ENCODE results near the gene TMEM74B.

The TMEM74B gene

GRCh38 chr20:1165941-1166340, 18.8 kb downstream of the TMEM74B start:
- H3K4me1 ChIP-seq (ENCODE audit: control insufficient read depth in 2 of 2, insufficient read depth in 2 of 2, low read length in 2 of 2): no peaks in the 10 kb centered on the region
- no peak overlapping the region for H3K9ac ChIP-seq (ENCODE audit: low read depth in 1 of 2, low read length in 2 of 2)
- no peak overlapping the region for H3K27ac ChIP-seq (ENCODE audit: low read depth in 2 of 2, low read length in 2 of 2)
- H3K4me3 ChIP-seq (ENCODE audit: low read length in 2 of 2): no peak overlapping the region
- peaks cover 75 to 95% of the 10 kb centered on the region in 2 donors for H3K36me3 ChIP-seq (ENCODE audit: control insufficient read depth in 2 of 2, insufficient read depth in 2 of 2, low read length in 2 of 2)
- no peaks in the 10 kb centered on the region for H3K9me3 ChIP-seq (ENCODE audit: control insufficient read depth in 2 of 2, low read length in 2 of 2)
- no peaks in the 10 kb centered on the region for H3K27me3 ChIP-seq (ENCODE audit: control insufficient read depth in 2 of 2, insufficient read depth in 2 of 2, low read length in 2 of 2)

GRCh38 chr20:1165521-1165920, 19.3 kb downstream of the TMEM74B start:
- Histone ChIP-seq H3K36me3 (ENCODE audit: control insufficient read depth in 2 of 2, insufficient read depth in 2 of 2, low read length in 2 of 2) (peaks cover 77 to 95% of the 10 kb centered on the region in 2 donors), H3K4me3 (ENCODE audit: low read length in 2 of 2) (no peak overlapping the region)

GRCh38 chr20:1164871-1165270, 19.9 kb downstream of the TMEM74B start:
- Histone ChIP-seq H3K4me3 (ENCODE audit: low read length in 2 of 2) (no peak overlapping the region), H3K36me3 (ENCODE audit: control insufficient read depth in 2 of 2, insufficient read depth in 2 of 2, low read length in 2 of 2) (peaks cover 81 to 96% of the 10 kb centered on the region in 2 donors), H3K4me1 (ENCODE audit: control insufficient read depth in 2 of 2, insufficient read depth in 2 of 2, low read length in 2 of 2) (no peaks in the 10 kb centered on the region), H3K9me3 (ENCODE audit: control insufficient read depth in 2 of 2, low read length in 2 of 2) (no peaks in the 10 kb centered on the region), H3K9ac (ENCODE audit: low read depth in 1 of 2, low read length in 2 of 2) (no peak overlapping the region), H3K27ac (ENCODE audit: low read depth in 2 of 2, low read length in 2 of 2) (no peak overlapping the region), H3K27me3 (ENCODE audit: control insufficient read depth in 2 of 2, insufficient read depth in 2 of 2, low read length in 2 of 2) (no peaks in the 10 kb centered on the region)

More at GRCh38 chr20:1165521-1165920, 19.3 kb downstream of the TMEM74B start:
- no peaks in the 10 kb centered on the region for H3K9me3 ChIP-seq (ENCODE audit: control insufficient read depth in 2 of 2, low read length in 2 of 2)
- H3K27ac ChIP-seq (ENCODE audit: low read depth in 2 of 2, low read length in 2 of 2): no peak overlapping the region
- no peaks in the 10 kb centered on the region for H3K27me3 ChIP-seq (ENCODE audit: control insufficient read depth in 2 of 2, insufficient read depth in 2 of 2, low read length in 2 of 2)
- no peak overlapping the region for H3K9ac ChIP-seq (ENCODE audit: low read depth in 1 of 2, low read length in 2 of 2)
- no peaks in the 10 kb centered on the region for H3K4me1 ChIP-seq (ENCODE audit: control insufficient read depth in 2 of 2, insufficient read depth in 2 of 2, low read length in 2 of 2)

- H3K9me3 ChIP-seq (ENCODE audit: control insufficient read depth in 2 of 2, low read length in 2 of 2): no peaks in the 10 kb centered on the region
- no peak overlapping the region for H3K4me3 ChIP-seq (ENCODE audit: low read length in 2 of 2)
- H3K36me3 ChIP-seq (ENCODE audit: control insufficient read depth in 2 of 2, insufficient read depth in 2 of 2, low read length in 2 of 2): peaks cover 70 to 85% of the 10 kb centered on the region in 2 donors
- no peaks in the 10 kb centered on the region for H3K27me3 ChIP-seq (ENCODE audit: control insufficient read depth in 2 of 2, insufficient read depth in 2 of 2, low read length in 2 of 2)
- H3K9ac ChIP-seq (ENCODE audit: low read depth in 1 of 2, low read length in 2 of 2): no peak overlapping the region
- H3K4me1 ChIP-seq (ENCODE audit: control insufficient read depth in 2 of 2, insufficient read depth in 2 of 2, low read length in 2 of 2): no peaks in the 10 kb centered on the region
- H3K27ac ChIP-seq (ENCODE audit: low read depth in 2 of 2, low read length in 2 of 2): no peak overlapping the region
These were observed 21.1 kb downstream of the TMEM74B start for GRCh38 chr20:1163653-1164052.

- H3K9ac ChIP-seq (ENCODE audit: low read depth in 1 of 2, low read length in 2 of 2): no peak overlapping the region
- H3K36me3 ChIP-seq (ENCODE audit: control insufficient read depth in 2 of 2, insufficient read depth in 2 of 2, low read length in 2 of 2): peaks cover 66 to 79% of the 10 kb centered on the region in 2 donors
- no peaks in the 10 kb centered on the region for H3K27me3 ChIP-seq (ENCODE audit: control insufficient read depth in 2 of 2, insufficient read depth in 2 of 2, low read length in 2 of 2)
- H3K9me3 ChIP-seq (ENCODE audit: control insufficient read depth in 2 of 2, low read length in 2 of 2): no peaks in the 10 kb centered on the region
- H3K4me3 ChIP-seq (ENCODE audit: low read length in 2 of 2): no peak overlapping the region
- no peak overlapping the region for H3K27ac ChIP-seq (ENCODE audit: low read depth in 2 of 2, low read length in 2 of 2)
- no peaks in the 10 kb centered on the region for H3K4me1 ChIP-seq (ENCODE audit: control insufficient read depth in 2 of 2, insufficient read depth in 2 of 2, low read length in 2 of 2)
These were observed 21.7 kb downstream of the TMEM74B start for GRCh38 chr20:1163105-1163504.

- no peak overlapping the region for H3K4me3 ChIP-seq (ENCODE audit: low read length in 2 of 2)
- peaks cover 49 to 58% of the 10 kb centered on the region in 2 donors for H3K36me3 ChIP-seq (ENCODE audit: control insufficient read depth in 2 of 2, insufficient read depth in 2 of 2, low read length in 2 of 2)
These were observed 23.8 kb downstream of the TMEM74B start for GRCh38 chr20:1160991-1161390.

GRCh38 chr20:1160496-1160895, 24.3 kb downstream of the TMEM74B start:
- Histone ChIP-seq H3K36me3 (ENCODE audit: control insufficient read depth in 2 of 2, insufficient read depth in 2 of 2, low read length in 2 of 2) (peaks cover 46 to 55% of the 10 kb centered on the region in 2 donors), H3K9ac (ENCODE audit: low read depth in 1 of 2, low read length in 2 of 2) (no peak overlapping the region), H3K27me3 (ENCODE audit: control insufficient read depth in 2 of 2, insufficient read depth in 2 of 2, low read length in 2 of 2) (no peaks in the 10 kb centered on the region), H3K9me3 (ENCODE audit: control insufficient read depth in 2 of 2, low read length in 2 of 2) (no peaks in the 10 kb centered on the region), H3K4me1 (ENCODE audit: control insufficient read depth in 2 of 2, insufficient read depth in 2 of 2, low read length in 2 of 2) (no peaks in the 10 kb centered on the region), H3K27ac (ENCODE audit: low read depth in 2 of 2, low read length in 2 of 2) (no peak overlapping the region), H3K4me3 (ENCODE audit: low read length in 2 of 2) (no peak overlapping the region)

More at GRCh38 chr20:1160991-1161390, 23.8 kb downstream of the TMEM74B start:
- Histone ChIP-seq H3K9ac (ENCODE audit: low read depth in 1 of 2, low read length in 2 of 2) (no peak overlapping the region), H3K27ac (ENCODE audit: low read depth in 2 of 2, low read length in 2 of 2) (no peak overlapping the region), H3K27me3 (ENCODE audit: control insufficient read depth in 2 of 2, insufficient read depth in 2 of 2, low read length in 2 of 2) (no peaks in the 10 kb centered on the region), H3K9me3 (ENCODE audit: control insufficient read depth in 2 of 2, low read length in 2 of 2) (no peaks in the 10 kb centered on the region), H3K4me1 (ENCODE audit: control insufficient read depth in 2 of 2, insufficient read depth in 2 of 2, low read length in 2 of 2) (no peaks in the 10 kb centered on the region)

GRCh38 chr20:1155342-1155741, 29.4 kb downstream of the TMEM74B start:
- H3K9me3 ChIP-seq (ENCODE audit: control insufficient read depth in 2 of 2, low read length in 2 of 2): no peaks in the 10 kb centered on the region
- no peaks in the 10 kb centered on the region for H3K27me3 ChIP-seq (ENCODE audit: control insufficient read depth in 2 of 2, insufficient read depth in 2 of 2, low read length in 2 of 2)
- no peak overlapping the region for H3K9ac ChIP-seq (ENCODE audit: low read depth in 1 of 2, low read length in 2 of 2)
- H3K27ac ChIP-seq (ENCODE audit: low read depth in 2 of 2, low read length in 2 of 2): no peak overlapping the region
- no peak overlapping the region for H3K4me3 ChIP-seq (ENCODE audit: low read length in 2 of 2)
- H3K4me1 ChIP-seq (ENCODE audit: control insufficient read depth in 2 of 2, insufficient read depth in 2 of 2, low read length in 2 of 2): no peaks in the 10 kb centered on the region
- peaks cover 27 to 37% of the 10 kb centered on the region in 2 donors for H3K36me3 ChIP-seq (ENCODE audit: control insufficient read depth in 2 of 2, insufficient read depth in 2 of 2, low read length in 2 of 2)

GRCh38 chr20:1154691-1155090, 30.1 kb downstream of the TMEM74B start:
- Histone ChIP-seq H3K36me3 (ENCODE audit: control insufficient read depth in 2 of 2, insufficient read depth in 2 of 2, low read length in 2 of 2) (peaks cover 23 to 31% of the 10 kb centered on the region in 2 donors), H3K27ac (ENCODE audit: low read depth in 2 of 2, low read length in 2 of 2) (no peak overlapping the region), H3K4me1 (ENCODE audit: control insufficient read depth in 2 of 2, insufficient read depth in 2 of 2, low read length in 2 of 2) (no peaks in the 10 kb centered on the region)

GRCh38 chr20:1154226-1154625, 30.6 kb downstream of the TMEM74B start:
- Histone ChIP-seq H3K4me1 (ENCODE audit: control insufficient read depth in 2 of 2, insufficient read depth in 2 of 2, low read length in 2 of 2) (no peaks in the 10 kb centered on the region), H3K9me3 (ENCODE audit: control insufficient read depth in 2 of 2, low read length in 2 of 2) (no peaks in the 10 kb centered on the region), H3K36me3 (ENCODE audit: control insufficient read depth in 2 of 2, insufficient read depth in 2 of 2, low read length in 2 of 2) (peaks cover 23 to 31% of the 10 kb centered on the region in 2 donors), H3K9ac (ENCODE audit: low read depth in 1 of 2, low read length in 2 of 2) (no peak overlapping the region), H3K27me3 (ENCODE audit: control insufficient read depth in 2 of 2, insufficient read depth in 2 of 2, low read length in 2 of 2) (no peaks in the 10 kb centered on the region), H3K27ac (ENCODE audit: low read depth in 2 of 2, low read length in 2 of 2) (no peak overlapping the region), H3K4me3 (ENCODE audit: low read length in 2 of 2) (no peak overlapping the region)

More at GRCh38 chr20:1154691-1155090, 30.1 kb downstream of the TMEM74B start:
- H3K9me3 ChIP-seq (ENCODE audit: control insufficient read depth in 2 of 2, low read length in 2 of 2): no peaks in the 10 kb centered on the region
- H3K4me3 ChIP-seq (ENCODE audit: low read length in 2 of 2): no peak overlapping the region
- H3K27me3 ChIP-seq (ENCODE audit: control insufficient read depth in 2 of 2, insufficient read depth in 2 of 2, low read length in 2 of 2): no peaks in the 10 kb centered on the region
- H3K9ac ChIP-seq (ENCODE audit: low read depth in 1 of 2, low read length in 2 of 2): no peak overlapping the region

- H3K36me3 ChIP-seq (ENCODE audit: control insufficient read depth in 2 of 2, insufficient read depth in 2 of 2, low read length in 2 of 2): peaks cover 41 to 50% of the 10 kb centered on the region in 2 donors
- no peak overlapping the region for H3K9ac ChIP-seq (ENCODE audit: low read depth in 1 of 2, low read length in 2 of 2)
- H3K4me3 ChIP-seq (ENCODE audit: low read length in 2 of 2): no peak overlapping the region
- no peaks in the 10 kb centered on the region for H3K4me1 ChIP-seq (ENCODE audit: control insufficient read depth in 2 of 2, insufficient read depth in 2 of 2, low read length in 2 of 2)
- H3K27me3 ChIP-seq (ENCODE audit: control insufficient read depth in 2 of 2, insufficient read depth in 2 of 2, low read length in 2 of 2): no peaks in the 10 kb centered on the region
- no peaks in the 10 kb centered on the region for H3K9me3 ChIP-seq (ENCODE audit: control insufficient read depth in 2 of 2, low read length in 2 of 2)
- H3K27ac ChIP-seq (ENCODE audit: low read depth in 2 of 2, low read length in 2 of 2): no peak overlapping the region
These were observed 33.8 kb downstream of the TMEM74B start for GRCh38 chr20:1150968-1151367.

All from mucosa of rectum (tissue), 2 donors.